Fibroblast of upper back skin (primary cell): ENCODE measurements around the gene ENG.
"Not testable (repeated sequence)": the region's sequence is repeated elsewhere in the genome, so short reads cannot be mapped to it uniquely, and the experiment has no call there.

Experiments
- DNase-seq: peaks from one replicate; pipeline ENCODE4 v3.0.0-alpha.2; 2013

The ENG gene

DNA sequence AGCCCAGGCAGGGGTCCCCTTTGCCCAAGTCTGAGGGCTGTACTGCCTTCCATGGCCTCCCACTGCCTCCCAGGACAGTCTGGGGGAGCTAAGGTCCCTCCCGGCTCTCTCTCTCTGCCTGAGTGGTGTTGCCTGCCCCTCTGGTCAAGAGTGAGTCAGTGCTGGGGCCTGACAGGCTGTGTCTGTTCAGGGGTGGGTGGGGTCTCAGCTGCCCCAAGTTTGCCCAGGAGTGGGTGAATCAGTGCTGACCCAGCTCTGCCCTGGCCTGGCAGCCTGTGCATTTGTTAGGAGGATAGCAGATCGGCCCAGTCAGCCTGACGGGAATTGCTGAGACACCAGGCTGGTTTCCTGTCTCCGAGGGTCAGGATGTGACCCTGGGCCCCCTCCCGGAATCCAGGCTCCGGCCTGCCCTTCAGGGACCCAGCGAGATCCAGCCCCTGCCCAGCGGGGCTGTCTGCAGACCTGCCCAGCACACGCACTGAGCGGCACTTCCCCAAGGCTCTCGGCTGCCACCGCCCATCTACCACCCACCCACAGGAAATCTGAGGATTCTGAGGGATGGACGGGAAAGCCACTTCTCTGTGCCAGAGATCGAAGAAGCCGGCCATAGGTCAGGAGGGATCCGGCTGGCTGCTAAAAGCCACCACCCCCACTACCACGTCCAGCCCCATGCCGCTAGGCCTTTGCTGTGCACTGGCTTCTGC, 15.9 kb downstream of the ENG start:
- peak; percentile 67 for DNase-seq

DNA sequence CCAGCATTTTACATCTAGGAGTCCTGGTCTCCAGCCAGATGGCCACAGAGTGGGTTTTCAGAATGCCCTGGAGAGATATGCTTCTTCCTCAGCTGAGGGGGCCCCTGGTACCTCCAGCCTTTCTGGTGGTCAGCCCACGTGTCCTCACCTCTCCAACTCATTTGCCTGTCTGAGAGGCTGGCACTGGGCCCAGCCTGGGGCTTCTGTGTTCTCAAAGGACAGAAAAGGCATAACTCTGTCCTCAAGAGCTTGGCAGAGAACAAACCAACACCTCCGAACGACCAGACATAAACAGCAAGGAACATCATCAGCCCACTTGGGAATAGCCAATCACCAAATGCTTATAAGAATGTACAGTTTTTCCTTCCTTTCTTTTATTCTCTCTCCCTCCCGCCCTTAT, 17.1 kb downstream of the ENG start:
- no peak for DNase-seq

DNA sequence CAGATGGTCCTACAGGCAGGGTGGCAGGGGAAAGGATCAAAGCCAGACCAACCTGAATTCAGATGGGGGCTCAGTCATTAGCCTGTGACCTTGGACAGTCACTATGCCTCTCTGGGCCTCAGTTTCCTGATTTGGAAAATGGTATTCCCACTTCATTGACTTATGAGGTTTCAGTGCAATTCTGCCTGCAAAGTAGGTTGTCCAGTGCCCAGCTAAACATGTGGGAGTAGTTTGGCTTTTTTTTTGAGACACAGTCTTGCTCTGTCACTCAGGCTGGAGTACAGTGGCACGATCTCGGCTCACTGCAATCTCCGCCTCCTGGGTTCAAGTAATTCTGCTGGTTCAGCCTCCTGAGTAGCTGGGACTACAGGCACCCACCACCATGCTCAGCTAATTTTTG, 17.9 kb downstream of the ENG start:
- not testable (repeated sequence) for DNase-seq

DNA sequence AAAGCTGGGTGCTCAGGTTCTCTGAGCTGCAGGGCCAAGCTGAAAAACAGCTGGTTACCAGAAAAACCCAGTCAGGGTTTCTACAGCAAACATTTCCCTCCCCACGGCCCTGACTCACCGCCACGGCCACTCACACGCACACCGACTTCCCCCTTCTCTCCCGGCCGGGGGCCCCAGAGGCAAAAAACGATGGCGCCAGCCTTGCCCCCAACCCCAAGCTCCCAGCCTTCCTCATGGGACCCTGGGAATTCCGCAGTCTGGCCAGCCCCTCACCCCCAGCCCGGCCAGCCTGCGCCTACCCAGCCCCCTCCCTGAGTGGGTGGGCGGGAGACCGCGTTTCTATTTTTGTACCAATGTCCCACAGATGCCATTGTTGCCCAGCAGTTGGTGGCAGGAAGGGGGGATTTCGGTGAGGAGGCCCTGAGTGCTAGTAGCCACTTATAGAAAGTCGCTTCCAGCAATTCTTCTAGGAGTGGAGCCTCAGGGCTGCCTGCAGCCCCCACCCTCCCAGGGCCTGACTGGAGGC, 18.4 kb downstream of the ENG start:
- DNase-seq = peak; percentile 65

DNA sequence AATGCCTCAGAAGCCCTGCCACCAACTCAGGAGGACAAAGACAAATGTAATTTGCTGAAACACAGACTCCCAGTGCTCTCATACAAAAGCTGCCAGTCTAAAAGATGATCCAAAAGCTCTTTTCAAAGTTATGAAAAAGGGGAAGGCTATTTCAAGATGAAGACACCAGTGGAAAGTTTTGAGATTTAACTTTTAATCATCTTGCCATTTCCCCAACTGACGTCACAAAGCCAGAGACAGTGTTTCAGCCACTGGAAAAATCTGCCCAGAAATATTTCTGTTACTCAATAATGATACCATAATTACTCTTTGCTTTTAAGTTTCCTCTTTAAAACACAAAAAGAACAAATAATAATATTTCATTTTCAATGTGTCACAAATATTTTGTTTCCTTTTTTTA, 20.9 kb downstream of the ENG start:
- peak; percentile 45 for DNase-seq

DNA sequence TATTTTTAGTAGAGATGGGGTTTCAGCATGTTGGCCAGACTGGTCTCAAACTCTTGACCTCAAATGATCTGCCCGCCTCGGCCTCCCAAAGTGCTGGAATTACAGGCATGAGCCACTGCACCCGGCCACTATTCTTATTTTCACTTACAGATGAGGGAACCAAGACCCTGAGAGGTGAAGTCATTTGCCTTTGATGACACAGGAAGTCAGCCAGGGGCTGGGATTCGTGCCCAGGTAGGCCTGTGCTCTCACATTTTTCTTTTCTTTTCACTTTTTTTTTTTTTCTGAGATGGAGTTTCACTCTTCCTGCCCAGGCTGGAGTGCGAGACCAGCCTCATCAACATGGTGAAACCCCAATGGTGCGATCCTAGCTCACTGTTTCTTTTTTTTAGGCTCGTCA, 22.2 kb downstream of the ENG start:
- no peak for DNase-seq

DNA sequence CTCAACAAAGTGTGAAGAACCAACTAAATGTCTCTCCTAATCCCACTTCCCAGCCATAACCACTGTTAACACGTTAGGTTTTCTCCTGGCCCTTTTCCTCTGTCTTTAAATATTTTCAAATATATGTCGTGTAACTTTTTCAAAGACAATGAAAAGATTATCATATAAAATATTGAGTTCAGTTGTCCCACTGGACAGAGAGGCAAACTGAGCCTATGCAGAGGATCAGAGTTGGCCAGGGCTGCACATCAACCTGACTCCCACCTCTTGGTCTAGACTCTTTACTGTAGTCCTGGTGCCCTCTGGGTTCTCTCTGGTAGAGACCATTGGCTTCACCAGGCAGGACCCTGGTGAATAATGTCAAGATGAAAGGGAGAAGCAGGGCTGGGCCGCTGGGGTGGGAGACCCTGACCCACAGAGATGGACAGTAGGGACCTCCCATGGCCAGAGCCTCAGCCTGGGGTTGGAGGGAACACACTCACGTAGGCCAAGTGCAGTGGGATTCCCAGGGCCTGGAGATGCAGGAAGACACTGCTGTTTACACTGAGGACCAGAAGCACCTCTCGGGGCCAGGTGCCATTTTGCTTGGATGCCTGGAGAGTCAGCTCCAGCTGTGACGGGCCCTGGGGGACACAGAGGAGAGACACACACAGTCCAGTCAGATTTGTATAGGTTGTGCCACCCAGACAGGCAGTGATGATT, 25.1 kb downstream of the ENG start:
- no peak for DNase-seq

DNA sequence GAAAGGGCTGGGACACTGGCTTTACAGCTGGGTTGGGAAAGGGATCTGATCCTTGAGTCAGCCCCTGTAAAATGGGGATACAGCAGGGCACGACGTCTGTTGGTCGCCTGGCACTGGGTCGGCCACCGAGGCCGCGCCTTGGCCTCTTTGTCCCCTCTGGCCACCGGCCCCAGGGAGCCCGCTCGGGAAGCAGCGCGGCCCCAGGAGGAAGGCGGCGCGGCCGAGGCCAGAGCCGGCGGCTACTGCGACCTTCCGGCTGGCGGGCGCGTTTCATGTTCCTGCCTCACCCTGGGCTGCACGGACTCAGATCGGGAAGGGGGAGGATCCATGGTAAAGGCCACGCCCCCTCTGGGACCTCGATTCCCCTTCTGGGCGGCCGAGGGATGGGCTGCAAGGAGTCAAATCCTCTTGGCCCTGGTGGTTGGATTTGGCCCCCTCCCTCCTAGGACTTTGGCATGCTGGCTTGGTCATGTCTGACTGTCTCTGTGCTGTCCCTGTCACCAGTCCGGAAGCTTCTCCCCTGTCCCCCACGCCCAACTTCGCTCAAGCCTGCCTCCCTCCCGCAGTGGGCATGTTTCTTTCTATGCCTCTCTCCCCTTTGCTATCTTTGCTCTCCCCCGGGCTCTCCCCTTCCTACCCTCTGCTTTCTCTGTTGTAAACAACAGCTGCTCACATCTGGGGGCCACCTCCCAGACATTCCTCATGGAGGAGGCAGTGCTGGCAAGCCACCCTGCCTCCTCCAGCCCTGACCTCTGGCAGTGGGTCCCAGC, 26.0 kb downstream of the ENG start:
- DNase-seq = peak; percentile 52

DNA sequence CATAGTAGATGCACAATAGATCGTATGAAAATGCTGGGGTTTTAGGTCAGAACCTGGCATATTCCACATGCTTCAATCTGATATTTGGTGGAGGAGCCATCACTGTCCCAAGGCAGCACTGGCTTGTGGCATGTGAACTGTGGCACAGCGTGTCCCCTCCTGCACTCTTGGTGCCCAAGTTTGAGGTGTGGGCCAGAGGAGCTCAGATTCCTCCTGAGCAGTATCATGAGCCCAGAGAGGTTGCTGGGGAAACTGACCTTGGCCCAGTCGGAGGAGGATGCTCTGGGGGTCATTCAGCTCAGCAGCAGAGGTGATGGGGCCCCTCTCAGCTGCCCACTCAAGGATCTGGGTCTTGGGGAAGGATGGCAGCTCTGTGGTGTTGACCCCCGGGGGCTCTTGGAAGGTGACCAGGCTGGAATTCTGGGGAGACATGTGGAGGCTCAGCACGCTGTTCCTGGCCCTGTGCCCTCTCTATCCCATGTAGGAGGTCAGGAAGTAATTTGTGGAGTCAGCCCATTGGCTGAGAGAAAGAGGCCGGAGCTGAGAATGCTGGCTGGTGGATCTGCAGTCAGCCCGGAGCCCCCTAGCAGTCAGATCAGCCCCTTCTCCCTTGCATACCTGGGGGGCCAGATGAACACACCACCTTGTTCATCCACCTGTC, 28.1 kb downstream of the ENG start:
- no peak for DNase-seq

DNA sequence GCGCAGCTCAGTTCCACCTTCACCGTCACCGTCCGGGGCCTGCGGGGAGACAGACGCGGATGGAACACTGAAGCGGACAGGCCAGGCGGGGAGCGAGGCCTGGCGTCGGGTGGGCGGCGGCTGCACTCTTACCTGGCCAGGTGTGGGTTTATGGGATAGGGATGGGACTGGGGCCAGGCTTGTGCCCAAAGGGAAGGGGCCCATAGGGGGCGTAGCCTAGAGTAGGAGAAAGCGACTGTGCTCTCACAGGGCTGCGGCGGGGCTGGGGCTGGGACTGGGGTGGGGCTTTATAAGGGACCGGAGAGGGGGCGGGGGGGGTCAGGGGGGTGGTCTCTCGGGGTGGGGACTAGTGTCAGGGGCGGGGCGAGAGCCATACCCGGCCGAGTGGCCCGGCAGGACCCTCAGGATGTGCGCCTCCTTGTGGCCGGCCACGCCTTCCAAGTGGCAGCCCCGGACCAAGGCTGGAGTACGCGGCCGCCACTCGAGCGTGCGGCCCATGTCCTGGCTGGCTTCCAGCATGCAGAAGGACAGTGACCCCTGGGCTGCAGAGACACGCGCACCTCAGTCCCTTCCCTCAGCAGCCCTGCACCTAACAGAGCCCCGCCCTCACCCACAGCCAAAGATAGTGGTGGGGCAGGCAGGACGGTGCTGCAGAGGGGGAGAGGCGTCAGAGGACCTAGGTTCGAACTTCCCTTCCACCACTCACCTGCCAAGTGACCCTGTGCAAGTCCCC, 29.0 kb downstream of the ENG start:
- no peak for DNase-seq

DNA sequence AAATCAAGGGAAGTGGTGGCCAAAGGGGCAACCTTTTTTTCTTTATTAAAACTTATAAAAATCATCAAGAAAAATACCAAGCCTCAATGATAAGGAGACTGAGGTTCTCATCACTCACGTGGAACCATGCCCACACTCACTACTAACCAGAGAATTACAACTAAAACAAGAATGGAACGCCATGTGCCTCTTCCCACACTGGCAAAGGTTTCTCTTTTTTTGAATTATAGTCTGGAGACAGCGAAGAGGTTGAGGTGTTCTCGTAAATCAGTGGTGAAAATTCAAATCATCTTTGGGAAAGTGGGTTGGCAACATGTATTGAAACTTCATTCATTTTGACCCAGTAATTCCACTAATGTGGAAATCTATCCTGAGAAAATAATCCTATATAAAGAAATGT, 32.4 kb downstream of the ENG start:
- DNase-seq = no peak

DNA sequence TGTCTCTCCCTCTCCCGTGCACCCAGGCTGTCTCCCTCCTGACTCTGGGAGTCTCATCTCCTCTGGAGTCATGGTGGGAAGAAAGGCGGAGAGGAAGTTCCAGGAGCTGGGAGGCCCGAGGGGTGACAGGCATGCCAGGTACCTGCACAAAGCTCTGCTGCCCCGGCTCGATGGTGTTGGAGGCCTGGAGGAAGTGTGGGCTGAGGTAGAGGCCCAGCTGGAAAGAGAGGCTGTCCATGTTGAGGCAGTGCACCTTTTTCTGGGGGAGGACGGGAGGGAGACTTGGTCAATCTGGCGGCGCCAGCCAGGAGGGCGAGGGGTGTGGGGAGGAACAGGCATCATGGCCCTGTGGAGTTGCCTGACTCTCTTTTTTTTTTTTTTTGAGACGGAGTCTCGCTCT, 35.9 kb downstream of the ENG start:
- no peak for DNase-seq

DNA sequence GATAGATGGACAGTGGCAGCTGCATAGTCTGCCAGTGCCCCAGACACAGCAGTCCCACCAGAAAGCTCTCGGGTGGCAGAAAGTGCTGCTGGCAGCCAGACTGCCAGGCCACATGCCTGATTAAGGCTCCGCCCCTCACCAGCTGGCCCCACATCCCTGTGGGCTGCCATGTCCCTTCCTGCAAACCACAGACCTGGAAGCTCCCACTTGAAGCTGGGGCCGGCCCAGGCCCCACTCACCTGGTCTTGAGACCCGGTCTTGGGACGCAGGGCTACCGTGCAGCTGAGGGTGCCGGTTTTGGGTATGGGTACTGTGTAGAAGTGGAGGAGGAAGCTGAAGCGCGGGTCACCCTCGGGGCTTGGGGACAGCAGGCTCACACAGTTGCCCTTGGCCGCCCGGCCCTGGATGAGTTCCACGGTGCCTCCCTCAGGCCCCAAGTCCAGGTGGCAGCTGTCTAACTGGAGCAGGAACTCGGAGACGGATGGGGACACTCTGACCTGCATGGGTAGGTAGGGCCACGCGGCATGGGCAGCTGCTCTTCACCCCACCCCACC, 36.5 kb downstream of the ENG start:
- DNase-seq = no peak

DNA sequence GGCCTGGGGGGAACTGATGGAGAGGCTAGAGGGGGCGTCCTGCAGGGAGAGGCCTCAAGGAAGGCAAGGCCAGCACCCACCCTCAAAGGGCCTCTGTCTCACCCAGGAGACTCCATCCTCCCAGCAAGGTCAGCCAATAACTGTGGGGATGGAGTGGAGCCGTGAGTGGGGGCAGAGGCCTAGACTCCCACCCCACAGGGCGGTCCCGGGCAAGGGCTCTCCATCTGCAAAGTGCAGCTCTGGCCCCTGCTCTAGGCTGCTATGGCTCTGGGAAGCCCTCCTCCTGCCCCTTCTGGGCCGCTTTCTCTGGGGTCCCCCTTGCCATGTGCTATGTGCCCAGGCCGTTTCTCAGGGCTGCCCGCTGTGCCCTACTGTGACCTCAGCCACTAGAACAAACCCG, 37.7 kb downstream of the ENG start:
- DNase-seq = no peak

DNA sequence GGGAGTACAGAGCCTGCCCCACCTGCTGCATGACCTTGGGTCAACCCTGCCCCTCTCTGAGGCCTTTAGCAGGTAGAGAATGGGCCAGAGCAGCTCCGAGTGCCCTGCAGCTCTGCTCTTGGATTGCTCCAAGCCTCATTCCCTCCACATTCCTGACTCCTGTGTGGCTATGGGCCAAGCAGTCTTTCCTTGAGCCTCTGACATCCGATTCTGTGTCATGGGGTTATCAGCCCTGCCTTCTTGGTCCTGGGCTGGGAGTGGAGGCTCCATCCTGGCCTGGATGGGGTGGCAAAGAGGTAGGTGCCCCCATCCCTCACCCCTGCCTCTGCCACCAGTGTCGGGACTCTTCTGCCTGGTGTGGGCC, 38.1 kb downstream of the ENG start:
- DNase-seq = no peak

DNA sequence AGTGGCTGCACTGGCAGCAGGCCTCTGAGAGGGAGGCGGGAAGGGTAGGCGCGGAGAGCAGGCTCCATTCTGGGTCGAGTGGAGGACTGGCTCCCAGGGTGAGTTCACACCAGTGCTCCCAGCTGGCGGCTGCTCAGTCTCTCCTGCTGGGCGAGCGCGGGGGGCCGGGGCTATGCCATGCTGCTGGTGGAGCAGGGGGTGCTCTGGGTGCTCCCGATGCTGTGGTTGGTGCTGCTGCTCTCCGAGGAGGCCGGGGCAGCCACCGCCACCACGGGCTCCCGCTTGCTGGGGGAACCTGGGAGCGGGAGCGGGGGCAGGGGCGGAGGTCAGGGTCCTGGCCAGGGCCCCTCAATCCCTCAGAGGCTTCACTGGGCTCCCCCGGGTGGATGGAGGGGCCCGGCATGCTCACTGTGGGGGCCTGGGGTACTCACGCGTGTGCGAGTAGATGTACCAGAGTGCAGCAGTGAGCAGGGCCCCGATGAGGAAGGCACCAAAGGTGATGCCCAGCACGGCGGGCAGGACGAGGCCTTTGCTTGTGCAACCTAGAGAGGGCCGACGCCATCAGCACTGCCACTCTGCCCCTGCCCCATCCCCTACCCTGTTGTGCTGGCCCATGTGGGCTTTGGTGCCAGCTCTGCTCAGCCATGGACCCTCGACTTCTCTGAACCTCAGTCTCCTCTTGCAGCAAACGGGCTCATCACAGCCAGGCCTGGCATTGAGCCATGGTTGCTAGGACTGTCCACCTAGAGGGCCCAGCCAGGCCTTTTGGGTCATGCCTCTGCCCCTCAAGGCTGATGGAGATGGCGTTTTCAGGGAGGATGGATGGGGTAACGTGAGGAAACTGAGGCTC, 38.7 kb downstream of the ENG start:
- no peak for DNase-seq

DNA sequence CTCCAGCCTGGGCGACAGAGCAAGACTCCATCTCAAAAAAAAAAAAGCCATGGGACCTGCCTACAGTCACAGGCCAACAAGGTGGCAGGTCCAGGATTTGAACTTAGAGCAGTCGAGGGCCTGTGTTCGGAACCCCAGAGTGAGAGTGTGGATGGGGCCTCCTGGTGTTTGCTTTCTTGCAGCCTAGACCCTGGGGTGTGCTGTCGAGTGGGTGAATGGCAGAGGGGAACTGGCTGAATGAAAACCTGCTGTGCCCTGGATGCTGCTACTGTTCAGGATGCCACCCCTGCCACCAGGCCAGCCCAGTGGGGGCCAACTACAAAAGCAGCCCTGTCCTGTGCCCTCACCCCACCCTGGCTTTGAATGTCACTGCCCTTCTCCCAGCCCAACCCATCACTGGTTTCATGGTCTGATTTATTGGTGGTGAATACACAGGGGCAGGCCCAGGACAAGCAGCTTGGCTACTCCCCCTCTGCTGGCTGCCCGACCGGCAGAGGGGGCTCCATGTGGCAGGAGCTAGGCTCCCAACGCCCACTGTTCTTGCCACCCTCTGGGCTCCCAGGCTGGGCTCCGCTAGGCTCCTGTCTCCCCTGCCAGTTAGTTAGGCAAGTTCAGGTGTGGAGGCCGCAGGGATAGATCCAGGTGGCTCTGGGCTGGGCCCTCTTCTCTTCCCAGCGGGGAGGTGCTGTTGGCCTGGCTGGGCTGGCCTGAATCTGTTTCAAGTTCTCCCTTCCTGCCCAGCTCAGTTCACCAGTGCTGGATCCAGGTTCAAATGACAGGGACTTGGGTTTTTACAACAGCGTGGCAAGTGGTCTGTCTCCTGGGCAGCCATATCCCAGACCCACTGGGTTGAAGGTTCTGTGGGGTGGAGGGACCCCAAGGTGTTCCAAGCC, 39.6 kb downstream of the ENG start:
- DNase-seq = no peak

DNA sequence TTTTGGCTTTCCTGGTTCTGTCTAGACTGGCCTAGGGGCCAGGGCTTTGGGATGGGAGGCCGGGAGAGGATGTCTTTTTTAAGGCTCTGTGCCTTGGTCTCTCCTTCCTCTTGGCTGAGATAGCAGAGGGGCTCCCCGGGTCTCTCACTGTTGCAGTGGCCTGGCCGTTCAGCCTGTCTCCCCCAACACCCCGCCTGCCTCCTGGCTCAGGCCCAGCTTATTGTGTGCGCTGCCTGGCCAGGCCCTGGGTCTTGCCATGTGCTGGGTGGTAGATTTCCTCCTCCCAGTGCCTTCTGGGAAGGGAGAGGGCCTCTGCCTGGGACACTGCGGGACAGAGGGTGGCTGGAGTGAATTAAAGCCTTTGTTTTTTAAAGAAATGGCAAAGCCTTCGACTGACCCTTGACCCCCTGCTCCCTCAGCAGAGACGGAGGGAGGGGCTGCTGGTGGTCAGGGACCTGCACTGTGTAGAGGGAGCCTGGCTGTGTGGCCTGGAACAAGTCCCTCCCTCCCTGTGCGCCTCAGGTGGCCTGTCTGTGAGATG, 40.7 kb downstream of the ENG start:
- no peak for DNase-seq

DNA sequence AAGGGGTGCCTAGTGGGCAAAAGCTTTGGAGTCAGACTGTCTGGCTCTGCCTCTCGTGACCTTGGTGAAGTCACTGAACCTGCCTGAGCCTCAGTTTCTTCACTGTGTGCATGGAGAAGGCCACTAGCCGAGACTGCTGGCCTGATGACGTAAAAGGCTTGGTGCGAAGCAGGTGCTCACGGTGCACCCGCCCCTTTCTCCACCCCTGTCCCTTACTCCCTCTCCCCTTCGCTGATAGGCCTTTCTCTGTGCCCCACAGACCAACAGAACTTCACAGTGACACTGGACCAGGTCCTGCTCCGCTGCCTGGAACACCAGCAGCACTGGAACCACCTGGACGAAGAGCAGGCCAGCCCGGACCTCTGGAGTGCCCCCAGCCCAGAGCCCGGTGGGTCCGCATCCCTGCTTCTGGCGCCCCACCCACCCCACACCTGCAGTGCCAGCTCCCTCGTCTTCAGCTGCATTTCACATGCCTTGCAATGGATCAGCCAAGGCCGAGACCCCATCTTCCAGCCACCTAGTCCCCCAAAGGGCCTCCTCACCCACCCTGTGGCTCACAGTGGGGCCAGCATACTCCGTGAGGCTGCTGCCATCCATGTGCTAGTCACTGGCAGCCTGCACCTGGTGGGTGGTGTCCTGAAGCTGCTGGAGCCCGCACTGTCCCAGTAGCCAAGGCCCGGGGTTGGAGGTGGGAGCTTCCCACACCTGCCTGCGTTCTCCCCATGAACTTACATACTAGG, 41.4 kb downstream of the ENG start:
- DNase-seq = no peak
